Mesothelial cell of epicardium (in vitro differentiated cells): ENCODE results near the gene USH1C. TPM values are rescaled to one million over a fixed set of nuclear protein-coding genes. Genes with fewer than 3 reads are reported as not detected.

Experiments
- DNase-seq, 2 experiments: peaks; one replicate each; pipeline ENCODE4 v3.0.0; 2021; ENCODE audit warnings: low spot score in 2 of 2; ENCODE audit not compliant: unreplicated experiment in 2 of 2
- H3K27ac Mint-ChIP-seq: 2 replicates; pipeline ENCODE4 v1.8.0; 2021; ENCODE audit warnings: mixed read lengths
- H3K27me3 Mint-ChIP-seq: 2 replicates; pipeline ENCODE4 v1.8.0; 2021; ENCODE audit warnings: low read depth, mixed read lengths
- H3K36me3 Mint-ChIP-seq: 2 replicates; pipeline ENCODE4 v1.8.0; 2021; ENCODE audit warnings: mixed read lengths
- H3K4me1 Mint-ChIP-seq: 2 replicates; pipeline ENCODE4 v1.8.0; 2021; ENCODE audit warnings: mixed read lengths
- H3K4me3 Mint-ChIP-seq: 2 replicates; pipeline ENCODE4 v1.8.0; 2021; ENCODE audit warnings: mild to moderate bottlenecking, moderate library complexity, mixed read lengths
- H3K9me3 Mint-ChIP-seq: 2 replicates; pipeline ENCODE4 v1.8.0; 2021; ENCODE audit warnings: mixed read lengths
- CTCF ChIP-seq: fragments of 200-600 bp; sonication (generic); IDR thresholded peaks from one replicate; pipeline ENCODE4 v1.5.0; 2021; ENCODE audit warnings: antibody characterized with exemption; ENCODE audit not compliant: unreplicated experiment
- total RNA-seq: library from RNA; stranded (reverse); gene quantifications from 3 replicates; pipeline ENCODE4 v1.2.1, GENCODE V29; 2021

Gene USH1C
- total RNA-seq, 1 donor from 2014 or later: 0.54 TPM

- no peak for TF ChIP-seq CTCF
- Mint-ChIP-seq H3K36me3 (no peaks in the 10 kb centered on the region), H3K27me3 (peaks cover 64% of the 10 kb centered on the region), H3K27ac (no peak overlapping the region), H3K4me3 (no peak overlapping the region), H3K9me3 (no peaks in the 10 kb centered on the region), H3K4me1 (no peaks in the 10 kb centered on the region)
- DNase-seq: no peak
Observed at GRCh38 chr11:17532784-17533183, 11.4 kb downstream of the USH1C start.

GRCh38 chr11:17531636-17532113, 12.5 kb downstream of the USH1C start:
- Mint-ChIP-seq H3K27me3 (peaks cover 54% of the 10 kb centered on the region), H3K9me3 (no peaks in the 10 kb centered on the region), H3K4me3 (no peak overlapping the region), H3K4me1 (no peaks in the 10 kb centered on the region), H3K27ac (no peak overlapping the region), H3K36me3 (no peaks in the 10 kb centered on the region)
- TF ChIP-seq CTCF: no peak
- no peak for DNase-seq

GRCh38 chr11:17531071-17531600, 13.1 kb downstream of the USH1C start:
- Mint-ChIP-seq H3K27me3 (peaks cover 51% of the 10 kb centered on the region), H3K4me1 (no peaks in the 10 kb centered on the region), H3K36me3 (no peaks in the 10 kb centered on the region), H3K27ac (no peak overlapping the region), H3K4me3 (no peak overlapping the region), H3K9me3 (no peaks in the 10 kb centered on the region)
- TF ChIP-seq CTCF: no peak
- DNase-seq: no peak

- peaks cover 44% of the 10 kb centered on the region for H3K27me3 Mint-ChIP-seq
- H3K27ac Mint-ChIP-seq: no peak overlapping the region
- no peaks in the 10 kb centered on the region for H3K9me3 Mint-ChIP-seq
- no peak for TF ChIP-seq CTCF
- DNase-seq: no peak
- no peaks in the 10 kb centered on the region for H3K4me1 Mint-ChIP-seq
- H3K4me3 Mint-ChIP-seq: no peak overlapping the region
- no peaks in the 10 kb centered on the region for H3K36me3 Mint-ChIP-seq
Observed at GRCh38 chr11:17529844-17530185, 14.4 kb downstream of the USH1C start.

- H3K4me1 Mint-ChIP-seq: no peaks in the 10 kb centered on the region
- no peaks in the 10 kb centered on the region for H3K36me3 Mint-ChIP-seq
- H3K27ac Mint-ChIP-seq: no peak overlapping the region
- TF ChIP-seq CTCF: no peak
- H3K9me3 Mint-ChIP-seq: no peaks in the 10 kb centered on the region
- peaks cover 47% of the 10 kb centered on the region for H3K27me3 Mint-ChIP-seq
- no peak overlapping the region for H3K4me3 Mint-ChIP-seq
- DNase-seq: no peak
Observed at GRCh38 chr11:17528906-17529843, 15.0 kb downstream of the USH1C start.
